Measurements from ENCODE around the gene LDLRAP1.

The LDLRAP1 gene

DNA sequence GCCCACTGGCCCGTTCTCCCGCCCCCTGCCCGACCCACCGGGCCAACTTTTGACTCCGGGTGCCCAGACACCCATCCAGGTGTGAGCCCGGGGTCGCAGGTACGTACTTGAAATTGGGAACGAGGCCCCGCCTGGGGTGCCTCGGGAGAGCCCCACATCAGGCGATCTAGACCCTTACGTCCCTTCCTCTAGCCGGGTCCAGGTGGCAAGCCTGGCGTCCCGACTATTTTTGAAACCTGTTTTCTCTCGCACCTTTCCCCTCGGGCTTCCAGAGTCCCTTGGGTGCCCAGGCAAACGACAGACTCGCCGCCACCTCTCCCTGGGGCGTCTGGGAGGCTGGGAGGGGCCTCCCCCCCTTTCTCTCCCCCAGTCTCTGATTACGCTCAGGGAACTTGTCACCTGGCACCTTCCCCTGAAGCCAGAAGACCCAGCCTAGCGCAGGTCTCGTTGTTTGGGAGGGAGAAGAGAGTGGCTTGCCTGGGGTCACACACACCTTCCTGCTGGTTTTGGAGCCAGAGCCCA lies 898 bp downstream of the LDLRAP1 start:
- peak; percentile 60 for DNase-seq

DNA sequence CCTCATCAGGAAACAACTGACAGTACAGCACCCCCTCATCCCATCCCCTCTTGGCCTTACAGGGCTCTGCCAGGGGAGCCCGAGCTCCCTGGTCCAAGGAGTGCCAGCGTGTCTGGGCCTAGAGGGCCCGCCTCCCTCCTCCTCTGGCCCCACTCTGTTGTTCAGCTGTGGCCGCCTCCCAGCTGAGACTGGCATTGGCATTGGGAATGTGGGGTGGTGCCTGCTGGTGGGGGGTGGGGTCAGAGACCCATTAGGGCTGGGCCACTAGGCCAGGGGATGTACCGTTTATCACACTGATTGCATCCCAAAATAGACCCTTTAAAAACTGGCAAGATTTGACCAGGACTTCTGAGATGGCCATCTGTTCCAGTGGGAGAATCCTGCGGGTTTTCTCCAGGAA lies 1.4 kb downstream of the LDLRAP1 start:
- peak; percentile 33 for DNase-seq

DNA sequence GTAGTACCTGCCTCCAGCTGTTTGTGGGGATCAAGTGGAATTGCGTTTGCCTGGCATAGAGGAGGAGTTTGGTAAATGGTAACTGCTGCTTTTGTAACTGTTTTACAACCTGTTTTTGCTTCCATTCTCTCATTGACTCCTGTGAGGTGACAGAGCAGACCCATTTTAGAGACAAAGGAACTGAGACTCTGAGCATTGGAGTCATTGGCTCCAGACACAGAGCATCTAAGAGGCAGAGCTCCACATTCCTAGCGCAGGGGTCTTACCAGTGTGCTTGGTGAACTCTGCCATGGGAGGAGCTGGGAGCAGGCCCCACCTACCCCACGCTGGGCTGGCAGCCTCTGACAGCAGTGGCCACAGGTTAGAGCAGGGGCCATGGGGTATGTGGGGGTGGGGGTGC lies 2.4 kb downstream of the LDLRAP1 start:
- DNase-seq = no peak

DNA sequence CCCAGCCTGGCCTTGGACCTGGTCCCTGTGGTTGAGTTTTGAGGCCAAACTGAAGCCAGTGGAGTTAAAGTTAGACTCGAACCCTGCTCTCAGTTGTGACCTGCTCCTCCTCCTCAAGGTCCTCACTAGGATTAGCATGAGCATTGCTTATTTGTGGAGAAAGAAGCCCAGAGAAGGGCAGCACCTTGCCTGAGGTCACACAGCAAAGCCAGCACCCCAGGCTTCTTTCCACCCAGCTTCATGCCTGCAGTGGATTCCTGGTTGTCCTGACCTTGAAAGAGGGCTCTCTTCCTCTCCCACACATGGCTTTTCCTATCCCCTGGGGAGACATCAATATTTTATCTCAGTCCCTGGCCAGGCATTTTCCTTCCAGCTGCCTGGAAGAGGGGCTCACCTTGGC lies 2.8 kb downstream of the LDLRAP1 start:
- DNase-seq = peak; percentile 15

DNA sequence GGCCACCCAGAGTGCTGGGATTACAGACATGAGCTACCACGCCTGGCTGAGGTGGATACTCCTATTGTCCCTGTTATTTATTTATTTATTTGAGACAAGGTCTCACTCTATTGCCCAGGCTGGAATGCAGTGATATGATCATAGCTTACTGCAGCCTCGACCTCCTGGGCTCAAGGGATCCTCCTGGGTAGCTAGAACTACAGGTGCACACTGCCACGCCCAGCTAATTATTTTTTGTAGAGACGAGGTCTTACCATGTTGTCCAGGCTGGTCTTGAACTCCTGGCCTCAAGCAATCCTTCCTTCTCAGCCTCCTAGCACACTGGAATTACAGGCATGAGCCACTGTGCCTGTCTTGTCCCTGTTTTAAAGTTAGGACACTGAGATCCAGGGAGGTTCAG lies 5.2 kb downstream of the LDLRAP1 start:
- DNase-seq = peak; percentile 13

DNA sequence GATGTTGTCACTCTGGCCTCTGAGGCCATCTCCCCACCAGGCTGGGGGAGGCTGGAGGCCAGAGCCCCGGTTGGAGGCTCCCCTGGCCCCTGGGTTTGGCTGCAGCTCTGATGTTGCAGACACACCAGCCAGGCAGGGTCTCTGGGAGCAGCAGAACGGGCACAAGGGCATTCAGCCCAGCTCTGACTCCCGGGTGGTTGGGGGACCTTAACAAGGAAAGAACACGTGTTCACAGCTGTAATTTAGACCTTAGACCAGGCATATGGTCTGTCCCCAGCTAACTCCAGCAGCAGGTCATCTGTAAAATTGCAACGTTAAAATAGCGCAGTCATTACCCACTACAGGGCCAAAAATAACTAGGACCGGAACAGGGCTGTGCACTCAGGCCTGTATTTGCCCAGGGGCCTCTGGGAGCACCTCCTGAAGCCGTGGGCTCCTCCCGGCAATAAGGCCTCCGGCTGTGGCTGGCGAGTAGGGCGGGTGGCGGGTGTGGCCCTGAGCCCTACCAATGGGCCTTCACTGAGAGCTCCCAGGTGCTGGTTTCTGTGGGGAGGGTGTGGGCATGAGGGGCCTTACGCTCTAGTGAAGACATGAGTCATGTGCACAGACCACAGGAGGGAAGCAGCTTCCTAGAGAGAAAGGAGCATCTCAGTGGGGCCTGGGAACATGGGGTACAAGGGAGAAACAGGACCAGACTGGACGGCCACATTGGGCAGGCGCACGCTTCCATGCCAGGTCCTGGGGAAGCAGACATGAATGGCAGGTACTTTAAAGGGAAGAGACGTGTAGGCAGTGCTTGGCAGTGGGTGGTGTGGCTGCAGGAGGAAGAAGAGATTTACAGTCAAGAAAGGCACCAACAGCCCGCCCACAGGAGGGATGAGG lies 6.1 kb downstream of the LDLRAP1 start:
- DNase-seq = peak; percentile 93

DNA sequence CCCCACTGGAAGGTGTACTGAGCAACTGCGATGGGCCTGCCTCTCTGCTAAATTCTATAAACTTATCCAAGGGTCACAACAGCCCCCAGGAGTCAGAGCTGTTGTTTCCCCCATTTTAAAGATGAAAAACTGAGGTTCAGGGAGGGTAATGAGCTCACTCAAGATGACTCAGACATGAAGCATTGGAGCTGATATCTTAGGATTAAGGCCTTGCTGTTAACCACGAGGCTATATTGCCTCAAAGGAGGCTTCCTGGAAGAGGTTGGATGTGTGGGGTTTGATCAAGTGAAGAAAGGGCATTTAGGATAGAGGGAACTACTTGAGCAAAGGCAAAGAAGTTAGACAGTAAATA lies 6.7 kb downstream of the LDLRAP1 start:
- no peak for DNase-seq

DNA sequence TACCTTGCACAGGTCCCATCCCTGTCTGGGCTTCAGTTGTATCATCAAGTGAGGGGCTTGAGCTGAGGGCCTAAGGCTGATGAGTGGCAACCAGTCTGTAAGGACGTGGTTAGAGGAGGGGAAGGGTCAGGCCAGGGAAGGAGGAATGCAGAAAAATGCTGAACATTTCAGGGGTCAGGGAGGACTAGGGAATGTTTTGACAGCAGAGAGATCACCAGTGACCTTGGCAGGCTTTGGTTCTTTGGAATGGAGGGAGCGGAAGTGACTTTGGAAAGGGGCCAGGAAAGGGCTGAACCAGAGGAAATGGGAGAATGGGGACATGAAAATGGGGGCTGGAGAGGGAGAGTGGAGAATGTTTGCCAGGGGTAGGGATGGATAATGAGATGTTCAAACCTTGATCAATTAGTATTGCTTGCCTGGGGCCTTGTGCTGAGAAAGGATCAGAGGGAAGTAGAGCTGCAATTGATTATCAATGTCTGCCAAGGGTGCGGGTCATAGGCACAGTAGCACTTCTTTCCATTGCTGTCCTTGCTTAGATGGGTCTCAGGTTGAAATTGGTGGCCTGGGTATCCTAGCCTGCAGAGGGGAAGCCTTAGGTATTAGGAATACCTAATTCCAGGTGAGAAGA lies 7.4 kb downstream of the LDLRAP1 start:
- DNase-seq = peak; percentile 51

DNA sequence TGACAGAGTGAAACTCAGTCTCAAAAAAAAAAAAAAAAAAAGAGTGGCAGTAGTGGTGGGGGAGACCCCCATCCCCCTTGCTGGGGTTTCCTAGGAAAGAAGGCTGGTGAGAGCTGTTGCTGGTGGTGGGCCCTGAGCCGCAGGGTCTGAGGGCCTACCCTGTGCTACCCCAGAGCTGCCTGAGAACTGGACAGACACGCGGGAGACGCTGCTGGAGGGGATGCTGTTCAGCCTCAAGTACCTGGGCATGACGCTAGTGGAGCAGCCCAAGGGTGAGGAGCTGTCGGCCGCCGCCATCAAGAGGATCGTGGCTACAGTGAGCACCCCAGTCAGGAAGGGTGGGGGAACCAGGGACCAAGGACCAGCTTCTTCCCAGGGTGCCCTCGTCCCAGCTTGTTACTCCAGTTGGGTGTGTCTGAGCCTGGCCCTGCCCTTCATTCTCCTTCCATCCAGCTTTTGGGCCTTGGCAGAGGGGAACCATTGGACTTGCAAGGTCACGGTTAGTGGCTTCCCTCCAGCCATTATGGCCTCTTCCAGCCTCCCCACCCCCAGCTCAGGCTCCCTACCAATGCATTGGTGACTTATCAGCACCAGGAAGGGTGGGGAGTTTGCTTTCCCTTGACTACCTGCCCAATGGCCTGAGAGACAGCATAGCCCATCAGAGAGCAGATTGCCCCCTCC lies 10.5 kb downstream of the LDLRAP1 start:
- DNase-seq = no peak

DNA sequence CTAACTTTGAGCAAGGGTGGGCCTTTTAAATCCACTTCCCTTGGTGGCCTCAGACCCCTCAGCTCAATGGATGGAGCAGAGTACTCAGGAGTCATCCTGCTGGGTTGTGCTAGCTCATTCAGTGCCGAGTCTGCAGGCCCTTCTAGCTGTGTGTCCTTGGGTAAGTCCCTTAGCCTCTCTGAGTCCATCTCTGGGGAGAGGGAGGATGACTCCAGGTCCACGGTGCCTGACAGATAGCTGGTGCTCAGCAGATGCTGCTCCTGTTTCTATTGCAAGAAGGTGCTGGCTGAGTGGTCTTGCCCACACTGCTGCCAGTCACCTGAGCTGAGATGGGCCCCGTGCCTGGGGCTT lies 11.0 kb downstream of the LDLRAP1 start:
- no peak for DNase-seq

DNA sequence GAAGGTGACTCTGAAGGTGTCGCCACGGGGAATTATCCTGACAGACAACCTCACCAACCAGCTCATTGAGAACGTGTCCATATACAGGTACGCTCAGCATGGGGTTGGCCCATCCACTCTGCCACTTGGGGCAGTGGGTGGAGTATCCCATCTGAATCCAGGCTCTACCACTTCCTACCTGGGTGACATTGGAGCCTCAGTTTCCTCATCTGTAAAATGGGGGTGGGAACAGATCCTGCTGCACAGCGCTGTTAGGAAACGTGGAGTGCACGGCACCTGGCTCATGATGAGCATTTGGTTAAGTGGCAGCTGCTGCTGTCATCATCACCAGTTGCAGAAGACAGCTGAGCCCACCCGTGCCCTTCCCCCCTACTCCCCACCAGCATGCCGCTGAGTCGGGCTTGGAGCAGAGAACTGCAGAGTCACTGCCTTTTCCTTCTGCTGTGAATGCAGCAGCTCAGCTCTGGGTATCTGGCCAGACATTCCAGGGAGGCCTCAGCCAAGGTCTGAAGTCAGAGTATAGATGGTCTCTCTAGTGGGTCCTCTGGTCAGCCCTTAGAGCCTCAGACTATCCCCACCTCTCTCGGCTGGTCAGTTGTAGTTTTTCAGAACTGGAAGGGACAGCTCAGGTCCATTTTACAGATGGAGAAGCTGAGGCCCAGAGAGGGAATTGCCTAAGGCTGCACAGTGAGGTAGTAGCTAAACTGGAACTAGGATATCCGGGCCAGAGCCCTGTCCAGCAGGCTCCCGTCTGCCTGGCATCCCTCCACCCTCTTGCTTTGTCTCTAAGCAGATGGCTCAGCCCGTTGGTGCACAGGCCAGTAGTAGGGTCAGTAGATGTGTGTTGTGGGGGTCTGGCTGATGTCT lies 11.7 kb downstream of the LDLRAP1 start:
- DNase-seq = no peak

DNA sequence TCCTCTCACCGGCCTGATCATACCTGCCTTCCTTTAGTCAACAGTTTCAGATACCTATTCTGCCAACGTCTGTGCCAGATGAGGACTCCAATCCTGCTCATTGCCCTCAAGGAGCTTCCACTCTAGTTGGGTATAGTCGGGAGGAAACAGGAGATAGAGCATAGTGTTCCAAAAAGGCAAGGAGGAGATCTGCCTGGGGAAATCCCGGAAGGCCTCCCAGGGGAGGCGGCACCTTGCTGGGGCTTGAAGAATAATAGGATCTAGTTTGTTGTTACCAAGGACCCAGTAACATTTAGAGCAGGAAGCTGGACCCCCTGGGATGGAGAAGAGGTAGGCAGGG lies 12.3 kb downstream of the LDLRAP1 start:
- no peak for DNase-seq

DNA sequence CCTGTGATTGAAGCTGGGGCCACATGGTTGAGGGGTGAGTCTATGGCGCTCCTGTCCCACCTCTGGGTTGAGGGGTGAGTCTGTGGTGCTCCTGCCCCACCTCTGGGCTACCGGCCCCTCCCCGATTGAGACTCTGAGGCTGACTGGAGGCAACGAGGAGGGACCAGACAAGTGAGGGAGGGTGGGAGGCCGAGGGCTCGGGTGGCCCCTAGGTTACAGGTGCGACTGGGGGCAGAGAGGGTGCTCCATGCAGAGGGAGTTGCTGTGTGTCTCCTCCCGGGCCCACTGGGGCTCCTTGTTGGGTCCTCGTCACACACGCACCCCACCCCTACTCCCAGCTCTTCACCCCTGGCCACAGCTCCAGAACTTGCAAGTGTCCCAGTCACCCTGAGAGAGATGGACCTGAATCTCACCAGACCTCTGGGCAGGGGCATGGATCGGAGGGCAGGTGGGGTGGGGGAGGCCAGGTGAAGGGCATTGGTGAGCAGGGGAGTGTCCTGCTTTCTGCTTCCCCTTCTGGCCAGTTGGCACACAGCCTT lies 12.8 kb downstream of the LDLRAP1 start:
- DNase-seq = no peak

DNA sequence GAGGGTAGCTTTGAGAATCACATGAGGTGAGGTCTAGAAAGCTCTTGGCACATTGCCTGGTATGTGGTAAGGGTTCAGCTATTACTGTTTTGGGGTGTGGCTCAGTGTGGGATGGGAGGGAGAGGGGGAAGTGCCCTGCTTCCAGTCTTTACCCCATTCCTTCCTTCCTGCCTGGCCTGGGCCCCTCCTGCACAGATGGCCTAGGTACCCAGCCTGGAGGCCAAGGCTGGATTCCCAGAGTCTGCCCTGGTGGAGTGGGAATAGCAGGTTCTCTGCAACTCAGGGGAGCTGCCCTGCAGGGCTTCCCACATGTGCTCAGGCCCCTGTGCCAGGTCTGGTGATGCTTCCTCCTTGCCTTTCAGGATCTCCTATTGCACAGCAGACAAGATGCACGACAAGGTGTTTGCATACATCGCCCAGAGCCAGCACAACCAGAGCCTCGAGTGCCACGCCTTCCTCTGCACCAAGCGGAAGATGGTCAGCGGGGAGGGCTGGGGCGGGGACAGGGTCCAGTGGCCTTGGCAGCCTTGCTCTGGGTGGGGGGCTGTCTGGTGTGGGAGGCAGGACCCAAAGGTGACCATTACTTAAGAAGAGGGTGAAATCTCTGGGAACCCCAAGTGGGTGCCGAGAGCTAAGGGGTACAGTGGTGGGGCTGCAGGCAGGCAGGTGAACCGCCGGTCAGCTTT lies 13.5 kb downstream of the LDLRAP1 start:
- peak; percentile 26 for DNase-seq

DNA sequence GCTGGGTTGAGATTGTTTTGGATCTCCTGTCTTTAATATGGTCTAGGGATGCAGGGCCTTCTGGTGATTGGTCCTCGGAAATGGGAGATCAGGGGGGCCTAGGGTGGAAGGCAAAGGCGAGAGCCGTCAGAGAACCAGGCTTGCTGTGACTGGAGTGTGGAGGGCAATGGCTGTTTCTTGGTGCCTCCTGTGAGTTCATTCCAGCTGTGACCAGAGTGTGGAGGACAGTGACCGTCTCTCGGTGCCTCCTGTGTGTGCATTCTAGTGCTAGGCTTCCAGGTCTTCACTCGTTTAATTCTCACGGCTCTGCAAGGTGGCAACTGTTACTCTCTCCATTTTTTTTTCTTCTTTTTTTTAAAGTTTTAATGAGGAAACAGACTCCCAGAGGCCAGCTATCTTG lies 14.1 kb downstream of the LDLRAP1 start:
- DNase-seq = no peak

DNA sequence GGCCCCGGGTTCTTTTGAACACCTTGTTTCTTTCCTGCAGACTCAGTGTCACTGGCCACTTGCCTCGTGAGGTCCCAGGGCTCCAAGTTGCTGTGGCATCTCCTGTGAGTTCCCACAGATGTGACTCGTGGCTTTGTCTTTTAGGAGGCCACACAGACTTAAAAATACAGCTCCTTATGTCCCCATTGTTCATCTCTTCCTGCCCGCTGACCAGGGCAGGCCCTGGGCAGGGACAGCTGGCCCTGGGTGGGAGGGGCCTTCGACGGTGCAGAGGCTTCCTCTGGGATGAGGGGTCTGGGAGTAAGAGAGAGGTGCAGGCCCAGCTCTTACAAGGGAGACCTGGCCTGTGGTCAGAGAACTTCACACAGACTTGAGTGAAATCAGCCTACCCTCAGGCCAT lies 15.6 kb downstream of the LDLRAP1 start:
- DNase-seq = no peak

DNA sequence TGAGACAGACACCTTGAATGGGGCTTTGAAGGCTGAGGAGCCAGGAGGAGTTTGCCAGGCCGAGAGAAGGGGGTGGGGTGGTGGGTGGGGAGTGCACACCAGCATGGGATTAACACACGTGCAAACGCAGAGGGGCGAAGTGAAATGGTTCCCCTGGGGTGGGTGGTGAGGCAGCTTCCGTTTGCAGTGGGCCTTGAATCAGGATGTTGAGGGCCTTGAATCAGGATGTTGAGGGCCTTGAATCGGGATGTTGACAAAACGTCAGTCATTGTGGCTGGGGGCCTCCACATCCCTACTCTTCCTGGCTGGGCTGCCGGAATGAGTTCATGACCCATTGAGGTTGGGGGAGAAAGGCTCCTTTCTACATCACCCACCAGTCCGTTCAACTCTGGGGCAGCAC lies 16.6 kb downstream of the LDLRAP1 start:
- no peak for DNase-seq

DNA sequence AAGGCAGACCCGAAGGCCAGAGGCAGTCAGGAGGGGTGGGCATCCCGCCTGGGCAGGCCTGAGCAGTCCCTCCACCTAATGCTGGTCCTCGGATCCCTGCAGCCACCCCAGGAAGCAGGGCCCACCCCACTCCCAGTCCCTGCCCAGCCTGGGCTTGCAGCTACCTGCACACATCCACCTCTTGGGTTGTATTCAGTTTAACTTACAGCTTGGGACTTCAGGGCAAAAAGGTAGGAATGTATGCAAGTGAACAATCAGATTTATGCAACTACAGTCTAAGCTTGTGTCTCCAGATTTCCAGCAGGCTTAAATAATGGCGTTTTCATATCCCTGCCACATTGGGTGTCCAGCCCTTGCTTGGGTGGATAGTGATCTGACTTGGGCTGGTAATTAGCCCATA lies 17.4 kb downstream of the LDLRAP1 start:
- no peak for DNase-seq

DNA sequence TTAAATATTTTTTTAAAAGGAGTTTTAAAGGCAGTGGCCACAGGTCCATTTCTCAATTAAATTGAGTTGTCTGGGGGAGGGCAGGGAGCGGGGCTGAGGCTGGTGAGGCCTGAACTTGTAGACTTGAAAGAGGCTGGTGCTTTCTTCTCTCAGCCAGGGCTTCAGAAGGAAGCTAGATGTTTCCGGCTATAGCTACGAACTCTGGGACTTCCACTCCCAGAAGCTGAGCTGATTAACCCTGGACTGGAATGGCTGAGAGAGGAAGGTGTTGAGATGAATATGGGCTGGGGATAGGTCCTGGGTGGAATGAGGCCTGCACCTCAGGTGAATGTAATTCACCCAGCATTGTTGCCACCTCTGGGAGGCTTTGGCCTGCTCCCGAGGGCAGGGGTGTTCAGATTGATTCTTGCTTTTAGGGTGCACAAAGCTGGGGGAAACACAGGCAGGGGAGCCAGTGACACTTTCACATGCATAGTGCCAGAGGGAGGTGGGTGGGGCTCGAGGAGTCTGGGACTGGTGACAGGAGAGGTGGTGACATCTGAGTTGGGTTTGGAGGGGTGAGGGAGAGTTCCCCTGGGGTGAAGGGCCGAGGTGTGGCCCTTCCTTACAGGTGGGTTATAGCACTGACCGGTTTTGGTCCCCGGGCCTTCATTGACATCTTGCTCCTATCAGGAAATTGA lies 18.2 kb downstream of the LDLRAP1 start:
- no peak for DNase-seq

DNA sequence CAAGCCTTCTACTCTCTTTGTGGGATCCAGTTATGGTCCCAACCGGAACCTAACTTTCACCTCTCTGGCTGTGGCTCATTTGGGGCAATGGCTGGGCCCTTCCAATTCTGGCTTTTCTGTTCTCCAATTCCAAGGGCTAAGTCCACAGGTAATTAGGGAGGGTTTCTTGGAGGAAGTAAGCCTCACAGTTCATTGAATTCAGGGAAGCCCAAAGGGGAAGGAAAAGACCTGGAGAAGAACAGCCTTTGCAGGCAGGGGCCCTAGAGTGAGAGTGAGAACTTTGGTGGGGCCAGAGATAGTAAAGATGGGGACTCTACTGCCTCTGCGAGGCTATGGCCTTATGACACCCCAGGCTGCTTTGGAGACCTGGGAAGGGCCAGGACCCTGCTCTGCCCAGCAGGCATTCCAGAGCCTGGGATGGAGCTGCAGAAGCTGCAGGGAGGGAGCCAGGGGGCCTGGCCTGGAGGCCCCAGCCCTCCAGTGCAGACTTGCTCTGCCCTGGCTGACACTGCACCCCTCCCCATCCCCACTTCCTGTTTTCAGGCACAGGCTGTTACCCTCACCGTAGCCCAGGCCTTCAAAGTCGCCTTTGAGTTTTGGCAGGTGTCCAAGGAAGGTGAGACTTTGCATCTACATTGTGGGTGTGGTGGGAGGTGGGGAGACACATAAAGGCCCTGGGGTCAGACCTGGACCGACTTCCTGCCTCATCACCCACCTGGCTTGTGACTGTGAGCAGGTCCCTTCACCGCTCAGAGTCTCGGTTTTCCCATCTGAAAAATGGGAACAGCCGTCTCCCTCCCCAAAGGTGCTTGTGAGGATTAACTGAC lies 18.9 kb downstream of the LDLRAP1 start:
- DNase-seq = peak; percentile 85

DNA sequence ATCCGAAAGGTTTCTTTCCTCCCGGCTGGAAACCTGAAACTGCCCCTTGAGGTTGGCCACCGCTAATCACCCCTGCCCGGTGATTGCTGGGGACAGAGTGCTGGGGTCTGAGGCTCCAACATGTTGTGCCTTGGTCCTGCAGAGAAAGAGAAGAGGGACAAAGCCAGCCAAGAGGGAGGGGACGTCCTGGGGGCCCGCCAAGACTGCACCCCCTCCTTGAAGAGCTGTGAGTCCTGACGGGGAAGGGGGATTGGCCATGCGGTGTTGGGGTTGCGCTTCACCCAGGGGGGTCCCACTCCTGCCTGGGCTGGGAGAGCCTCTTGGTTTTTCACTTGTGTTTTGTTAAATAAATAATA lies 19.5 kb downstream of the LDLRAP1 start:
- no peak for DNase-seq

Data from NCI-H69 (cell line).